Esophagus muscularis mucosa (tissue), 3 donors: ENCODE measurements around the gene PPP2R1B.

ENCODE experiments used
- CTCF ChIP-seq, 3 experiments: fragments of 200-600 bp in 2 of 3; fragments of 450-650 bp in 1 of 3; sonication (generic) in 2 of 3; IDR thresholded peaks; one replicate each; pipeline ENCODE4 v1.5.1; 2017 to 2019; ENCODE audit warnings: antibody characterized with exemption in 3 of 3, mild to moderate bottlenecking in 2 of 3, moderate library complexity in 1 of 3
- POLR2A ChIP-seq: fragments of 450-650 bp; IDR thresholded peaks from one replicate; pipeline ENCODE4 v1.6.1; 2017; ENCODE audit warnings: antibody characterized with exemption, moderate library complexity, mild to moderate bottlenecking, low read depth

- TF ChIP-seq CTCF (IDR thresholded peaks at IDR 0.05) (no peak), POLR2A (no peak)
Observed at GRCh38 chr11:111693224-111693937, 72.8 kb downstream of the PPP2R1B start.
